ENCODE measurements around the gene IGFBP4. TPM values are rescaled to one million over a fixed set of nuclear protein-coding genes. Genes with fewer than 3 reads are reported as not detected.

IGFBP4 gene
- total RNA-seq, 2 donors from 2014 or later: 132 to 154 TPM

GRCh38 chr17:40478486-40478885 lies 35.2 kb downstream of the IGFBP4 start:
- Histone ChIP-seq H3K27ac (no peak overlapping the region), H3K4me3 (no peak overlapping the region), H3K36me3 (no peaks in the 10 kb centered on the region), H3K4me1 (replicated peaks) (no peaks in the 10 kb centered on the region), H3K27me3 (replicated peaks; ENCODE audit: insufficient read depth) (no peaks in the 10 kb centered on the region), H3K9me3 (no peaks in the 10 kb centered on the region)
- no peak for DNase-seq (ENCODE audit: low spot score)
- intact Hi-C loops (cut with DNase I): loop anchor here (5.0 kb wide), 1 partner anchor 54 kb away; no protein-coding TSS in a partner anchor
- TF ChIP-seq, protein P1, sequence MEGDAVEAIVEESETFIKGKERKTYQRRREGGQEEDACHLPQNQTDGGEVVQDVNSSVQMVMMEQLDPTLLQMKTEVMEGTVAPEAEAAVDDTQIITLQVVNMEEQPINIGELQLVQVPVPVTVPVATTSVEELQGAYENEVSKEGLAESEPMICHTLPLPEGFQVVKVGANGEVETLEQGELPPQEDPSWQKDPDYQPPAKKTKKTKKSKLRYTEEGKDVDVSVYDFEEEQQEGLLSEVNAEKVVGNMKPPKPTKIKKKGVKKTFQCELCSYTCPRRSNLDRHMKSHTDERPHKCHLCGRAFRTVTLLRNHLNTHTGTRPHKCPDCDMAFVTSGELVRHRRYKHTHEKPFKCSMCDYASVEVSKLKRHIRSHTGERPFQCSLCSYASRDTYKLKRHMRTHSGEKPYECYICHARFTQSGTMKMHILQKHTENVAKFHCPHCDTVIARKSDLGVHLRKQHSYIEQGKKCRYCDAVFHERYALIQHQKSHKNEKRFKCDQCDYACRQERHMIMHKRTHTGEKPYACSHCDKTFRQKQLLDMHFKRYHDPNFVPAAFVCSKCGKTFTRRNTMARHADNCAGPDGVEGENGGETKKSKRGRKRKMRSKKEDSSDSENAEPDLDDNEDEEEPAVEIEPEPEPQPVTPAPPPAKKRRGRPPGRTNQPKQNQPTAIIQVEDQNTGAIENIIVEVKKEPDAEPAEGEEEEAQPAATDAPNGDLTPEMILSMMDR (IDR thresholded peaks at IDR 0.05): no peak
- TF ChIP-seq POLR2A (IDR thresholded peaks at IDR 0.05): no peak
- no peak for TF ChIP-seq POLR2AphosphoS5 (IDR thresholded peaks at IDR 0.05)
- WGBS: 95% methylated on average over 13 of the region's 13 CpGs

DNA sequence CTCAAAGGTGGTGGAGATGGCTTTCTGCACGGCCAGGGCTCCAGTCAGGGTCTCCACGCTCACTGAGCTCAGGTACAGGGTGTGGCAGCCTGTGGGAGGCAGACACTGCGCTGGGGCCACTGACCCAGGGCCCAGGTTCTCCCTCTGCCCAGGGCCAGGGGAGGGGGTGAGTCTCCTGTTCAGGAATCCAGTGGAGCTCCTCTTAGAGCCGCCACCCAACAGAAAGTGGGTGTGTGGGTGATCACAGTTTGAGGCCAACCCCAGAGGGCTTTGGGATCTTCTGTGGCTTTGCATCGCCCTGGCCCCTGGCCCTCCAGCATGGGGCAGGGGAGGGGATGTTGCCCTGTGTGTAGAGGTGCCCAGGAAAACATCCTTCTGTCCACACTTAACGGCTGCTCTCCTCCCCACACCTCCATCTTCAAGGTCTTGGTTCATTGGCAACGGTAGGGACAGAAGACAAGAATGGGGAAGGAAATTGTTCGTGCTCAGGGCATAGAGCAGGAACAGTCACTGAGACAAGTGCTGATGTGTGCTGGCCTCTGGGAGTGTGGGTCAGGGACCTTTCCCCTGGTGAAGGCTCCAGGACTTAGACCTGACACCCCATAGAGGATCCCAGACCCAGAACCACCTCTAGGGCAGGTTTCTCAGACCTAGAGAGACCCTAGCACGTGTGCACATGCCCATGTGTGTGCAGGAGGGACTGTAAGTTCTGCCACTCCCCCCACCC lies 36.7 kb downstream of the IGFBP4 start:
- Histone ChIP-seq H3K9me3 (no peaks in the 10 kb centered on the region), H3K4me3 (no peak overlapping the region), H3K36me3 (no peaks in the 10 kb centered on the region), H3K4me1 (replicated peaks) (no peaks in the 10 kb centered on the region), H3K27me3 (replicated peaks; ENCODE audit: insufficient read depth) (no peaks in the 10 kb centered on the region), H3K27ac (no peak overlapping the region)
- 75% methylated on average over 9 of the region's 9 CpGs for WGBS
- TF ChIP-seq POLR2A (IDR thresholded peaks at IDR 0.05): no peak
- no peak for TF ChIP-seq POLR2AphosphoS5 (IDR thresholded peaks at IDR 0.05)
- TF ChIP-seq, protein P1 (IDR thresholded peaks at IDR 0.05): no peak
- no peak for DNase-seq (ENCODE audit: low spot score)
- intact Hi-C loops (cut with DNase I): loop anchor here (5.0 kb wide), 1 partner anchor 52 kb away; no protein-coding TSS in a partner anchor

DNA sequence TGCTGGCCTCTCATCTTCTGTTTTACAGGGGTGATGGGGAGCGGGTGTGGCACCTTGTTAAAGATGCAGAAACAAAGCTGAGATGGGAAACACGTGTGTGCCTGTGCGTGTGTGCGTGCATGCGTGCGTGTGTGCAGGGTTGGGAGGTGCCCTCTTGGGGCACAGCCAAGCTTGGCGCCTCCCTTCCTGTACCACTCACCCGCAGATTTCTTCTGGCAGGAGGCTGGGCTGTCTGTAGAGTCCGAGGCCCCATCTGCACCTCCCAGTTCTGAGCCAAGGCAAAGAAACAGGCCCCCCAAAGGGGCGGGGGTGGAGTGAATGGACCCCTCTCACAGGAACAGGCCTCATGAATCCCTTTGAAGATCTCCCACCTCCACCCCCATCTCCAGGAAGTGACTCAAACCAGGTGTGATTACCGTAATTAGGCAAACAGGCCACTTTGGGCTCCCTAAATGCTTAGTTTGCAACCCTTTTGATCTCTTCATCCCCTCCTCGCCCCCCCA lies 37.3 kb downstream of the IGFBP4 start:
- TF ChIP-seq, protein P1 (IDR thresholded peaks at IDR 0.05): no peak
- TF ChIP-seq POLR2A (IDR thresholded peaks at IDR 0.05): no peak
- no peak for TF ChIP-seq POLR2AphosphoS5 (IDR thresholded peaks at IDR 0.05)
- no peak overlapping the region for H3K4me3 ChIP-seq
- 51% methylated on average over 12 of the region's 12 CpGs for WGBS
- H3K36me3 ChIP-seq: no peaks in the 10 kb centered on the region
- intact Hi-C loops (cut with DNase I): no loop called here
- no peak overlapping the region for H3K27ac ChIP-seq
- DNase-seq (ENCODE audit: low spot score): no peak
- H3K4me1 ChIP-seq (replicated peaks): no peaks in the 10 kb centered on the region
- no peaks in the 10 kb centered on the region for H3K9me3 ChIP-seq
- H3K27me3 ChIP-seq (replicated peaks; ENCODE audit: insufficient read depth): no peaks in the 10 kb centered on the region

- no peaks in the 10 kb centered on the region for H3K36me3 ChIP-seq
- no peak for DNase-seq (ENCODE audit: low spot score)
- TF ChIP-seq POLR2A (IDR thresholded peaks at IDR 0.05): no peak
- TF ChIP-seq POLR2AphosphoS5 (IDR thresholded peaks at IDR 0.05): no peak
- TF ChIP-seq, protein P1 (IDR thresholded peaks at IDR 0.05): no peak
- no peak overlapping the region for H3K4me3 ChIP-seq
- 86% methylated on average over 7 of the region's 7 CpGs for WGBS
- H3K4me1 ChIP-seq (replicated peaks): peaks cover 3% of the 10 kb centered on the region
- H3K9me3 ChIP-seq: no peaks in the 10 kb centered on the region
- H3K27me3 ChIP-seq (replicated peaks; ENCODE audit: insufficient read depth): no peaks in the 10 kb centered on the region
- intact Hi-C loops (cut with DNase I): no loop called here
- H3K27ac ChIP-seq: no peak overlapping the region
Measured at GRCh38 chr17:40481106-40481505, 37.9 kb downstream of the IGFBP4 start.

- DNase-seq (ENCODE audit: low spot score): no peak
- Histone ChIP-seq H3K4me1 (replicated peaks) (peaks cover 5% of the 10 kb centered on the region), H3K4me3 (no peak overlapping the region), H3K27me3 (replicated peaks; ENCODE audit: insufficient read depth) (no peaks in the 10 kb centered on the region), H3K27ac (no peak overlapping the region), H3K36me3 (no peaks in the 10 kb centered on the region), H3K9me3 (no peaks in the 10 kb centered on the region)
- intact Hi-C loops (cut with DNase I): no loop called here
- TF ChIP-seq, protein P1 (IDR thresholded peaks at IDR 0.05): no peak
- TF ChIP-seq POLR2AphosphoS5 (IDR thresholded peaks at IDR 0.05) (no peak), POLR2A (IDR thresholded peaks at IDR 0.05) (no peak)
- WGBS: 83% methylated on average over 6 of the region's 6 CpGs
Measured at GRCh38 chr17:40482722-40483121, 39.5 kb downstream of the IGFBP4 start.
